ENCODE data around the gene BLTP1. TPM values are rescaled to one million over a fixed set of nuclear protein-coding genes. Genes with fewer than 3 reads are reported as not detected.

BLTP1 gene
- total and polyA plus RNA-seq, 9 of the 15 experiments (the other 6 are each of a cell fraction or from before 2014, with no cell fraction given): 2.8 to 26.0 (median 13.1) TPM

DNA sequence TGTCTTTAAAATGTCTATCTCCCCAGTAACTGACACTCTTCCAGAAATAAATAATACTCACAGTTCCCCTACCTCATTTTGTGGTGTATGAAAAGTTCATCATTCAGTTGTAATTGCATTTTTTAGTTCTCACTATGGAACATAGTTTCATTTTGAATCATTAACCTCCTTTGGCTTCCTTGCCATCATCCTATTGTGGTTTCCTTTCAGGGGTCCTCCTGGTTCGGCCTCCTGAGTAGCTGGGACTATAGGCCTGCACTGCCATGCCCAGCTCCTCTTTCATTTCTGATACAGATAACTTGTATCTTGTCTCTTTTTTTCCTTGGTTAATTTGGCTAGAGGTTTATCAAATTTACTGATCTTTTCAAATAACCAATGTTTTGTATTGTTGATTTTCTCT, 23.1 kb upstream of the BLTP1 start (continued):
- TF ChIP-seq ZSCAN32 (CRISPR knock-in tag; IDR thresholded peaks at IDR 0.05) (no peak), ZNF354B (CRISPR knock-in tag; IDR thresholded peaks at IDR 0.05) (no peak), ZBTB17 (CRISPR knock-in tag; IDR thresholded peaks at IDR 0.05) (no peak), MECOM (CRISPR knock-in tag; IDR thresholded peaks at IDR 0.05) (no peak), ZFP30 (CRISPR knock-in tag; IDR thresholded peaks at IDR 0.05; ENCODE audit: borderline replicate concordance) (no peak), POU5F1 (IDR thresholded peaks at IDR 0.05; ENCODE audit: borderline replicate concordance, low read depth, low read length, partially characterized antibody) (no peak), GATA2 (CRISPR knock-in tag; IDR thresholded peaks at IDR 0.05) (no peak), HNRNPH1 (optimal IDR thresholded peaks at IDR 0.05; ENCODE audit: low read depth, low read length) (no peak), POLR2AphosphoS2 (IDR thresholded peaks at IDR 0.05; ENCODE audit: low read length) (no peak)
- TF ChIP-seq, protein P1, sequence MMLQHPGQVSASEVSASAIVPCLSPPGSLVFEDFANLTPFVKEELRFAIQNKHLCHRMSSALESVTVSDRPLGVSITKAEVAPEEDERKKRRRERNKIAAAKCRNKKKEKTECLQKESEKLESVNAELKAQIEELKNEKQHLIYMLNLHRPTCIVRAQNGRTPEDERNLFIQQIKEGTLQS (IDR thresholded peaks at IDR 0.05): no peak
- TF ChIP-seq, protein P1 (CRISPR knock-in tag; conservative IDR thresholded peaks at IDR 0.05): no peak

DNA sequence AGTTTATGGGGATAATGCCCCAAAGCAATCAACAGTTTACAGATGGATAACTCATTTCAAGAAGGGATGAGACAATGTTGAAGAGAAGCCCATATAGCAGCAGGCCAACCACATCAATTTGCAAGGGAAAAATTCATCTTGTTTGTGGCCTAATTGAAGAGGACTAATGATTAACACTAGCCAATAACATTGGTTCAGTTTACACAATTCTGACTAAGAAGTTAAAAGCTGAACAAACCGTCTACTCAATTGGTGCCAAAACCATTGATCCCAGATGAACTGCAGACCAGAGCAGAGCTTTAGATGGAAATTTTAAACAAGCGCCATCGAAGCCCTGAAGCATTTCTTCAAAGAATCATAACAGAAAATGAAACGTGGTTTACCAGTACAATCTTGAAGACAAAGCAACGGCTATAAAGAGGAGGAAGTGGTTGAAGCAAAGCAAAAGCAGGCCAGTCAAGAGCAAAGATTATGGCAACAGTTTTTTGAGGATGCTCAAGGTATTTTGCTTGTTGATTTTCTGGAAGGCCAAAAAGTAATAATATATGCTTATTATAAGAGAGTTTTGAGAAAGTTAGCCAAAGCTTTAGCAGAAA, 20.5 kb upstream of the BLTP1 start:
- H4K20me1 ChIP-seq (replicated peaks; ENCODE audit: control insufficient read depth, insufficient read depth, low read length): no peaks in the 10 kb centered on the region
- H3K4me1 ChIP-seq (replicated peaks in 1 of 2; ENCODE audit: control insufficient read depth in 2 of 2, insufficient read depth in 2 of 2, low read length in 2 of 2): no peaks in the 10 kb centered on the region
- H3K9me3 ChIP-seq (replicated peaks; ENCODE audit: control insufficient read depth, insufficient read depth, low read depth, low read length): no peaks in the 10 kb centered on the region
- no peak overlapping the region for H3K4me3 ChIP-seq
- H3K9ac ChIP-seq (ENCODE audit: insufficient read depth in 1 of 2, low read depth in 2 of 2, low read length in 2 of 2): no peak overlapping the region
- H2AFZ ChIP-seq (ENCODE audit: low read depth, low read length): peak overlapping the region; percentile 11; the same call in 1 of the 2 replicates
- WGBS (ENCODE audit: insufficient coverage, low coverage, missing lambda C conversion rate): 9% methylated on average over 5 of the region's 5 CpGs
- no peak for DNase-seq (ENCODE audit: extremely low read depth in 1 of 4, low spot score in 3 of 4)
- ATAC-seq: no peak
- no TSS peak for BruUV-seq (replicated peaks)
- H3K79me2 ChIP-seq (ENCODE audit: control insufficient read depth, insufficient read depth, low read length): no peaks in the 10 kb centered on the region
- no peak for FAIRE-seq
- H3K27me3 ChIP-seq (ENCODE audit: control insufficient read depth in 2 of 2, insufficient read depth in 2 of 2, low read length in 2 of 2): peaks cover 0 to 5% of the 10 kb centered on the region in 2 experiments; a peak in 1 of 5 replicates
- intact Hi-C loops (cut with micrococcal nuclease) (no loop called here), in situ Hi-C loops (cut with MboI) (no loop called here)
- no peak overlapping the region for H3K27ac ChIP-seq (ENCODE audit: extremely low read depth, low read depth, low read length)
- no peaks in the 10 kb centered on the region for H3K9me1 ChIP-seq (ENCODE audit: control insufficient read depth, insufficient read depth, low read length)
- ChIA-PET POLR2A (no interaction called here), CTCF (ENCODE audit: low intra/inter-chr PET ratio) (no interaction called here)
- H3K4me2 ChIP-seq (ENCODE audit: insufficient read depth, low read length): no peak overlapping the region
- no peaks in the 10 kb centered on the region for H3K36me3 ChIP-seq (ENCODE audit: control insufficient read depth, insufficient read depth, low read length)
- TF ChIP-seq HDAC3 (IDR thresholded peaks at IDR 0.05; ENCODE audit: borderline replicate concordance, partially characterized antibody) (no peak), BRF1 (IDR thresholded peaks at IDR 0.05; ENCODE audit: borderline replicate concordance, extremely low read depth, insufficient read length) (no peak), ZNF197 (CRISPR knock-in tag; IDR thresholded peaks at IDR 0.05; ENCODE audit: low read depth) (no peak), MCM2 (IDR thresholded peaks at IDR 0.05; ENCODE audit: low read depth) (no peak), NUFIP1 (IDR thresholded peaks at IDR 0.05; ENCODE audit: partially characterized antibody) (no peak), ZNF830 (CRISPR knock-in tag; IDR thresholded peaks at IDR 0.05) (no peak), RBFOX2 (IDR thresholded peaks at IDR 0.05; ENCODE audit: low read depth, low read length) (no peak), MTA3 (IDR thresholded peaks at IDR 0.05; ENCODE audit: borderline replicate concordance) (no peak)
- TF ChIP-seq, protein P2, sequence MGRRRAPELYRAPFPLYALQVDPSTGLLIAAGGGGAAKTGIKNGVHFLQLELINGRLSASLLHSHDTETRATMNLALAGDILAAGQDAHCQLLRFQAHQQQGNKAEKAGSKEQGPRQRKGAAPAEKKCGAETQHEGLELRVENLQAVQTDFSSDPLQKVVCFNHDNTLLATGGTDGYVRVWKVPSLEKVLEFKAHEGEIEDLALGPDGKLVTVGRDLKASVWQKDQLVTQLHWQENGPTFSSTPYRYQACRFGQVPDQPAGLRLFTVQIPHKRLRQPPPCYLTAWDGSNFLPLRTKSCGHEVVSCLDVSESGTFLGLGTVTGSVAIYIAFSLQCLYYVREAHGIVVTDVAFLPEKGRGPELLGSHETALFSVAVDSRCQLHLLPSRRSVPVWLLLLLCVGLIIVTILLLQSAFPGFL (CRISPR knock-in tag; IDR thresholded peaks at IDR 0.05): no peak
- TF ChIP-seq, protein P3, sequence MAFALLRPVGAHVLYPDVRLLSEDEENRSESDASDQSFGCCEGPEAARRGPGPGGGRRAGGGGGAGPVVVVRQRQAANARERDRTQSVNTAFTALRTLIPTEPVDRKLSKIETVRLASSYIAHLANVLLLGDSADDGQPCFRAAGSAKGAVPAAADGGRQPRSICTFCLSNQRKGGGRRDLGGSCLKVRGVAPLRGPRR (CRISPR knock-in tag; IDR thresholded peaks at IDR 0.05): no peak

All from K562 (cell line).